Measurements from ENCODE around the gene AKAP6.

GRCh38 chr14:32512348-32512747, 183.2 kb downstream of the AKAP6 start:
- TF ChIP-seq NRF1 (conservative IDR thresholded peaks at IDR 0.05; ENCODE audit: low read depth, low read length) (no peak), NFYB (IDR thresholded peaks at IDR 0.05; ENCODE audit: insufficient read depth, low read depth, low read length) (no peak), REST (IDR thresholded peaks at IDR 0.05; ENCODE audit: low read depth, low read length) (no peak), STAT3 (IDR thresholded peaks at IDR 0.05; ENCODE audit: low read depth, low read length) (no peak)
